Stimulated activated memory B cell treated with anti-CD40 and anti-IgM and Interleukin-4, amounts not matched to agents 10 μg/mL and 1 μg/mL and 100 μg/mL, for 72 hours (primary cell): Measurements from ENCODE around the gene LRRC7.
"Not testable (repeated sequence)": the region's sequence is repeated elsewhere in the genome, so short reads cannot be mapped to it uniquely, and the experiment has no call there.

Experiments
- ATAC-seq: fragments of 150-1000 bp; cut with Tn5 transposase; 2 replicates; pipeline ENCODE4 v1.10.0; 2021
- H3K27ac Mint-ChIP-seq: one replicate; pipeline ENCODE4 v1.8.0; 2022; ENCODE audit warnings: mild to moderate bottlenecking, mixed read lengths
- H3K27me3 Mint-ChIP-seq: one replicate; pipeline ENCODE4 v1.8.0; 2022; ENCODE audit warnings: mixed read lengths
- H3K36me3 Mint-ChIP-seq: one replicate; pipeline ENCODE4 v1.8.0; 2022; ENCODE audit warnings: mixed read lengths
- H3K4me1 Mint-ChIP-seq: one replicate; pipeline ENCODE4 v1.8.0; 2022; ENCODE audit warnings: mixed read lengths
- H3K4me3 Mint-ChIP-seq: one replicate; pipeline ENCODE4 v1.8.0; 2022; ENCODE audit warnings: mild to moderate bottlenecking, moderate library complexity, mixed read lengths
- H3K9me3 Mint-ChIP-seq: one replicate; pipeline ENCODE4 v1.8.0; 2022; ENCODE audit warnings: mixed read lengths

The LRRC7 gene

DNA sequence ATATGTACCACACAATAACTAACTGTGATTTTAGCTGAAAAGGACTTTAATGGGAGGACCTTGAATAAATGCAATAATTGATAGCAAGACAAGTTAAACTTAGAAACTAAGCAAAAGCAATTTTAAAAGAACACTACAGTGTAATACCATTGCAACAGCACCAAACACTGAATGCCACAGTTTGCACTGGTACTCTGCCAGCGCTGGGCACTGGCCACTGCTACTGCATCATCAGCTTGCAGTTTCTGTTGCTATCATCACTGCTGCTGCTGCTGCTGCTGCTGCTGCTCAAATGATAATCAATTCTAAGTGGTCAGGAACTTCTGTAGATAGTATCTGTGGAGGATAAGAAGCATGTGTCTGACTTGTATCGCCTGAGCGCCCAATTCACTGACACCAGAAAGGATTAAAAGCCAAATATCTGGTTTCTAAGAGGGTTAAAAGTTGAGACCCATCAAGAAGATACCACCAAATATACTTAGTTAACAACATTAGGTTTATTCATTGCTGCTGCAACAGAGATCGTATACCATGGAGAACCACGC lies 330.8 kb downstream of the LRRC7 start:
- Mint-ChIP-seq H3K36me3 (no peaks in the 10 kb centered on the region), H3K4me1 (no peaks in the 10 kb centered on the region), H3K4me3 (no peak overlapping the region), H3K9me3 (no peaks in the 10 kb centered on the region), H3K27me3 (no peaks in the 10 kb centered on the region), H3K27ac (no peak overlapping the region)
- no peak for ATAC-seq

DNA sequence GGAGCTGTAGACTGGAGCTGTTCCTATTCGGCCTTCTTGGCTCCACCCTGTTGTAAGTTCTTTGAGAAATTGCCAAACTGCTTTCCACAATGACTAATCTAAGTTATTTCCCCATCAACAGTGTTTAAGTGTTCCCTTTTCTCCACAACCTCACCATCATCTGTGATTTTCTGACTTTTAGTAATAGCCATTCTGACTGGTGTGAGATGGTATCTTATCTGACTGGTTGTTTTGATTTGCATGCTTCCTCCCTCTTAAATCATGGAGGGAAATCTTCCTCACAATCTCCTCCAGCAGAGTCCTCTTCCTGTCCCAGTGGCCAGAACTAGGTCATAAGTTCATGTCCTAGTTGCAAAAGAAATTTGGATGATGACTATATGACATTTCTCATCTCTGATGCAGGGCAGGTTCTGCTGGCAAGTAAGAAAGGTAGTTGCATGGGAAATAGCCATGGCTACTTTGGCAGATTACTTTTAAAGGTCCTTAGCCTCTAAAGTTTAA lies 343.6 kb downstream of the LRRC7 start:
- Mint-ChIP-seq H3K27me3 (no peaks in the 10 kb centered on the region), H3K27ac (no peak overlapping the region), H3K4me1 (no peaks in the 10 kb centered on the region), H3K9me3 (no peaks in the 10 kb centered on the region), H3K4me3 (no peak overlapping the region), H3K36me3 (no peaks in the 10 kb centered on the region)
- ATAC-seq = no peak

DNA sequence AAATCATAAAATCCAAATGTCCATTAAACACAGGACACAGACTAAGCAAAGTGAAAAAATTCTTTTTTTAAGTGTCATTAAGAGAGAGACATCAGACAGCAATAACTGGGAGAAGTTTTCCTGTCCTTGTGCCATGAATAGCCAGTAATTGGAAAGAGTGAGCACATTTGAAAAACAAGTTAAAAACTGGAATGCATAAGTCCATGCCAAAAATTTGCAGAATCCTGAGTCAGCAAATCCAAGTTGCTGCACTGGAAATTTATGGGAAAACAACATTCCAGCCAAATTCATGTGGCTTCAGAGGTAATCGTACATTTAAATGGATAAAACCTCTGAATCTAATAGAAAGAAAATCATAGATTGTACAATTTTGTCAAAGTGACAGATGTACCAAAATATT lies 346.3 kb downstream of the LRRC7 start:
- Mint-ChIP-seq H3K4me1 (no peaks in the 10 kb centered on the region), H3K4me3 (no peak overlapping the region), H3K27me3 (no peaks in the 10 kb centered on the region), H3K27ac (no peak overlapping the region), H3K9me3 (no peaks in the 10 kb centered on the region), H3K36me3 (no peaks in the 10 kb centered on the region)
- ATAC-seq = no peak

DNA sequence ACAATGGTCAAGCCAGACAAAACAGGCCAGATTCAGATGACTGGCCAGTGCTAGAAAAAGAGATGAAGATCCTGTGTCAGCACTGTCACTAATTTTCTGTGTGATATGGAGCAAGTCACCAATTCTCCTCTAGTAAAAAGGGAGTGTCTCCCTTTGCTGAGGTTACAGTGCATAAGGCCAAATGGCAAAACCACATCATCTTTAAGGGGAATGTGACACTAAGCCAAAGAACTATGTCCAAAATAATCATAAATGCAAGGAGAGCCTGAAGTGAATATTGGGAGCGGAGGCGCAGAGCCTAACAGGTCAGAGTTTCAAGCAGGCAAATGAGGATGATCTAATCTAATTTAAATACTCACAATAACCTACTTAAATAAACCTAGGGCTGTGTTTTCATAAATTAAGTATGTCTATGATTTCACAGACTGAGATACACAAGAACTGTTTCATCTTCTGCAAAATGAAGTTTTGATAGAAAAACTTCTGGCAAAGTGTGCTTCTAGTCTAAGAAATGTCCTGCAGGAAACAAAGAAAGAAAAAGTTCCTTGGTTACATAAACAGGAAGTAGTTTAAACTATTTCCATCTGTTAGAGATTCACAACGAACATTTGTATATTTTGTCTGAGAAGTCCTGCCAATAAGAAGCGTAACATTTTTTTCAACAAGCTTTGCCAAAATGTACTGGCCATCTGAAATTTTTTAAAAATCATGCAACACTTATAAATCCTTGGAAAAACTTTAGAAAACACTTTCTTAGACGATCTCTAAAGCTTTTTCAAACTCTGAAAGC lies 347.4 kb downstream of the LRRC7 start:
- no peaks in the 10 kb centered on the region for H3K9me3 Mint-ChIP-seq
- no peaks in the 10 kb centered on the region for H3K36me3 Mint-ChIP-seq
- no peaks in the 10 kb centered on the region for H3K4me1 Mint-ChIP-seq
- ATAC-seq = no peak
- H3K27me3 Mint-ChIP-seq = no peaks in the 10 kb centered on the region
- H3K4me3 Mint-ChIP-seq = no peak overlapping the region
- H3K27ac Mint-ChIP-seq = no peak overlapping the region

DNA sequence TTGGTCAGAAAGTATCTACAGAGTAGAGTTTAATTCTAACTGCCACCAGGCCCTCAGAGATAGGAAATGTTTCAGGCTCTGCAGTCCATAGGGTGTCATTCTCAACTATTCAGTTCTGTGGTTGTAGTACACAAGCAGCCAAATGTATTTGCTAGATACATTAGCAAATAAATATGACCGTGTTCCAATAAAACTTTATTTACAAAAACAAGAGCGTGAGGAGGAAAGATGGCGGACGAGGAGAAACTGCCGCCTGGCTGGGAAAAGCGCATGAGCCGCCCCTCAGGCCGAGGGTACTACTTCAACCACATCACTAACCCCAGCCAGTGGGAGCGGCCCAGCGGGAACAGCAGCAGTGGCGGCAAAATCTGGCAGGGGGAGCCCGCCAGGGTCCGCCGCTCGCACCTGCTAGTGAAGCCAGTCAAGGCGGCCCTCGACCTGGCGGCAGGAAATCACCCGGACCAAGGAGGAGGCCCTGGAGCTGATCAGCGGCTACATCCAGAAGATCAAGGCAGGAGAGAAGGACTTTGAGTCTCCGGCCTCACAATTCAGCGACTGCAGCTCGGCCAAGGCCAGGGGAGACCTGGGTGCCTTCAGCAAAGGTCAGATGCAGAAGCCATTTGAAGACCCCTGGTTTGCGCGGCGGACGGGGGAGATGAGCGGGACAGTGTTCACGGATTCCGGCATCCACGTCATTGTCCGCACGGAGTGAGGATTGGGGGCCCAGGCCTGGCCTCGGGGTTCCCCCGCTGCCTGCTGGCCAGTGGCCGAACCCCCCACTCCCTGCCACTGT lies 351.6 kb downstream of the LRRC7 start:
- ATAC-seq = no peak
- Mint-ChIP-seq H3K4me1 (no peaks in the 10 kb centered on the region), H3K36me3 (no peaks in the 10 kb centered on the region), H3K27me3 (no peaks in the 10 kb centered on the region), H3K27ac (no peak overlapping the region), H3K9me3 (peaks cover 5% of the 10 kb centered on the region), H3K4me3 (no peak overlapping the region)

DNA sequence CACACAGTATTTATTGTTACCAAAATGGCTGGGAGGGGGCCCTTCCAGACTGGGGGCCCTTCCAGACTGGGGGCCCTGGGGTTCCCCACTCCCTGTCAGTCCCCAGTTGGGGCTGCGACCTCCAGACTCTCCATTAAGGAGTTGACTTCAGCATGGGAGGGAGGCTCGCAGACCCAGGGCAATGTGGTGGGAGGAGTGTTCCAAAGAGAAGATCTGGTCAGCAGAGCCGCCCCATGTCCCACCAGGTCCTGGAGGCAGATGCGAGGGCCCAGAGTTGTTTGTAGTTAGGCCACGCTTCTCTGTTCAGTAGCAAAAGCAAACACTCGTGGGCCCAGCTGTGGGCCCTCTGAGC lies 352.2 kb downstream of the LRRC7 start:
- no peaks in the 10 kb centered on the region for H3K27me3 Mint-ChIP-seq

DNA sequence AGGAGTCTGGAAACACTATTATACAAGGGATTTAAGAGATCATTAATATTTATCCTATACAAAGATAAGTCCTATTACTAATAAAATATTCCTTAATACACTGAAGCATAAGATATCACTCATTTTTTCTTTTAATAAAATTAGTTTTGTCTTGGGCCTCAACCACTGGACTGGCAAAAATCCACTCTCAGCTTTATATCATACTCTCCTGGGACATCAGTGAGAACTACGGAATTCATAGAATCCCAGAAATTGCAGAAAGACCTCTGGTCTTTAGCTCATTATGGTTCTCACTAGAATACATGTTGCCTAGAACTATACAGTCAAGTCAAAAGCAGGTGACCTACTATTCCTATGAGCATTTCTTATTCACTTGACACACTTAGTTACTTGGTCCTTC lies 352.7 kb downstream of the LRRC7 start:
- H3K4me3 Mint-ChIP-seq = no peak overlapping the region
- no peak for ATAC-seq
- no peak overlapping the region for H3K27ac Mint-ChIP-seq
- no peaks in the 10 kb centered on the region for H3K36me3 Mint-ChIP-seq
- no peaks in the 10 kb centered on the region for H3K27me3 Mint-ChIP-seq
- H3K4me1 Mint-ChIP-seq = no peaks in the 10 kb centered on the region
- peaks cover 5% of the 10 kb centered on the region for H3K9me3 Mint-ChIP-seq

More for the DNA sequence above, 352.2 kb downstream of the LRRC7 start:
- no peak for ATAC-seq
- H3K4me3 Mint-ChIP-seq = no peak overlapping the region
- H3K27ac Mint-ChIP-seq = no peak overlapping the region
- H3K4me1 Mint-ChIP-seq = no peaks in the 10 kb centered on the region
- no peaks in the 10 kb centered on the region for H3K36me3 Mint-ChIP-seq
- peaks cover 5% of the 10 kb centered on the region for H3K9me3 Mint-ChIP-seq

DNA sequence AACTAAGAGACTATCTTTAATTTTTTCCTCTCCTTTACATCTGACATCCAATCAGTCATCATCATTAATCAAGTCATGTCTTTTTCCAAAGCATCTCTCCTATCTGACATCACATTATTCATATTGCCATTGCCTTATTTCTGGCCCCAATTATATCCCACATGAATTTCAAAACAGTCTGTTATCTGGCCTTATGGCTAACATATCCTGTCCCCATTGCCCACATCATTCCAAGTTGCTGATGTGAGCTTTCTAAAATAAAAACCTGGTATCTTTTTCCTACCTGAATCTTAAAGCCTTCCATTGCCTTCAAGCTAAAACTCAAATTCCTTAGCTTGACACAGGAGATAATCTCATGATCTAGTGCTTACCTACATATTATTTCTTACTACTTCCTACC lies 353.8 kb downstream of the LRRC7 start:
- Mint-ChIP-seq H3K4me1 (no peaks in the 10 kb centered on the region), H3K9me3 (peaks cover 5% of the 10 kb centered on the region), H3K27ac (no peak overlapping the region)

DNA sequence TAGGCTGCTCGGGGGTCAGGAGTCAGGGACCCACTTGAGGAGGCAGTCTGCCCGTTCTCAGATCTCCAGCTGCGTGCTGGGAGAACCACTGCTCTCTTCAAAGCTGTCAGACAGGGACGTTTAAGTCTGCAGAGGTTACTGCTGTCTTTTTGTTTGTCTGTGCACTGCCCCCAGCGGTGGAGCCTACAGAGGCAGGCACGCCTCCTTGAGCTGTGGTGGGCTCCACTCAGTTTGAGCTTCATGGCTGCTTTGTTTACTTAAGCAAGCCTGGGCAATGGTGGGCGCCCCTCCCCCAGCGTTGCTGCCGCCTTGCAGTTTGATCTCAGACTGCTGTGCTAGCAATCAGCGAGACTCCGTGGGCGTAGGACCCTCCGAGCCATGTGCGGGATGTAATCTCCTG lies 360.5 kb downstream of the LRRC7 start:
- H3K9me3 Mint-ChIP-seq = peaks cover 15% of the 10 kb centered on the region
- ATAC-seq, H3K36me3 Mint-ChIP-seq, H3K4me3 Mint-ChIP-seq, H3K27ac Mint-ChIP-seq, H3K4me1 Mint-ChIP-seq, H3K27me3 Mint-ChIP-seq: not testable (repeated sequence)

More for the DNA sequence above, 353.8 kb downstream of the LRRC7 start:
- no peak for ATAC-seq
- H3K27me3 Mint-ChIP-seq = no peaks in the 10 kb centered on the region
- H3K4me3 Mint-ChIP-seq = no peak overlapping the region
- no peaks in the 10 kb centered on the region for H3K36me3 Mint-ChIP-seq

DNA sequence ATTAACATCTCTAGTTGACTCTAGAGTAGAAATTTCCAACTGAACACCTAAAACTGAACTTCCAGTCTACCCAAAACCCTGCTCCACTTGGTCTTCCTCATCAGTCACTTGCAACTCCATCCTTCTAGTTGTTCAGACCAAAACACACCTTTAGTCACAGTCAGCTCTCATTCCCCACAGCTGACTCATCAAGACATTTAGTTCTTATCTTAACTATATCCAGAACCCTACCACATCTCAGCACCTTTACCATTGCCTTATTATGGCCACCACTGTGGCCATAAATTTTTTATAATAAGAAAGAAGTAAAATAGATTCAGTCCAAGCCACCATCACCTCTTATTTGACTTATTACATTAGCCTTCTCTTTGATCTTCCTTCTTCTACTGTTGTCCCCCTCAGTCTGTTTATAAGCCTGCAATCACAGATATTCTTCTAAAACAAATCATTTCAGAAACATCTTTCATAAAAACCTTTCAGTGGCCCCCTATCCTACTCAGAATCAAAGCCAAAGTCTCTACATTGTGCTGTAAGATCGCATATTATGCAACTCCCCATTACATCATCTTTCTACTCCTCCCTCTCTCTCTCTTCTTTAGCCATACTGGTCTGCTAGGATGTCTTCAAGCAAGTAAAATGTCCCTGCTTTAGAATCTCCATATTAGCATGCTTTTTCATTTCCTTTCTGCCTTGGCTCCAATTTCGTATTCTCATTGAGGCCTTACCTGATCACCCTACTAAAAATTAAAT lies 361.8 kb downstream of the LRRC7 start:
- H3K4me3 Mint-ChIP-seq = no peak overlapping the region

DNA sequence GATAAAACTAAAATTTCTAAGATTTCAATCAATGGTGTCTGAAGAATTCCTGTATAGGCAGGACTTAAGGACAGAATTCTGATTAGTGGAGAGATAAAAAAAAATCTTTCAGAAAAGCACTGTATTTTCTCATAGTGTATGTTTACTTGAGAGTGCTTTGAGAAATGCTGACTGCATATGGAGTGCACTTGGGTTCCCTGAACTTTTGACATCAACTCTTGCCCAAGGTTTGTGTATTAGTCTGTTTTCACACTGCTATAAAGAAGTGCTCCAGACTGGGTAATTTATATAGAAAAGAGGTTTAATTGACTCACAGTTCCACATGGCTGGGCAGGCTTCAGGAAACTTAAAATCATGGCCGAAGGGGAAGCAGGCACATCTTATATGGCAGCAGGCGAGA lies 362.7 kb downstream of the LRRC7 start:
- Mint-ChIP-seq H3K4me1 (no peaks in the 10 kb centered on the region), H3K36me3 (no peaks in the 10 kb centered on the region), H3K27me3 (no peaks in the 10 kb centered on the region), H3K27ac (no peak overlapping the region), H3K4me3 (no peak overlapping the region), H3K9me3 (peaks cover 15% of the 10 kb centered on the region)
- no peak for ATAC-seq

More for the DNA sequence above, 361.8 kb downstream of the LRRC7 start:
- H3K9me3 Mint-ChIP-seq = peaks cover 15% of the 10 kb centered on the region
- H3K4me1 Mint-ChIP-seq = no peaks in the 10 kb centered on the region
- no peaks in the 10 kb centered on the region for H3K36me3 Mint-ChIP-seq
- H3K27ac Mint-ChIP-seq = no peak overlapping the region
- no peaks in the 10 kb centered on the region for H3K27me3 Mint-ChIP-seq
- ATAC-seq = no peak

DNA sequence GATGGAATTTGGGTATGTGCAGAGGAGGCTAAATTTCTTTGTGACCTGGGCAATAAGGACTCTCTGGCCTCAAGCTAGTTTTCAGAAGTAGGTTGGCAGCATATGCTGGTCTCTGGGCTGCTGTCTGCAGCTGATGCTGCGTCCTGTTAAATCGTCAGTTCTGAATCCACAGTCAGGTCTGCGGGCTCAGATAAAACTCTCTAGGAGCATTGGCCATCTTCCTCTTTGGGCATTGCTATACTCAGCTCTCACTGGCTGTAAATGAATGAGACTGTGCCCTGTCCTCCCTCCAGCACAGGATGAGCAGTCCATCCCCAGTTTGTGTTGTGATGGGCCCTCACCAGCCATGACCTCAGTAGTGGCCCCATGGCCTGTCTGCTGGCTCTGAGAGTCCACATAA lies 365.0 kb downstream of the LRRC7 start:
- ATAC-seq = no peak
- Mint-ChIP-seq H3K27me3 (no peaks in the 10 kb centered on the region), H3K9me3 (peaks cover 11% of the 10 kb centered on the region), H3K4me3 (no peak overlapping the region), H3K36me3 (no peaks in the 10 kb centered on the region), H3K4me1 (no peaks in the 10 kb centered on the region), H3K27ac (no peak overlapping the region)

DNA sequence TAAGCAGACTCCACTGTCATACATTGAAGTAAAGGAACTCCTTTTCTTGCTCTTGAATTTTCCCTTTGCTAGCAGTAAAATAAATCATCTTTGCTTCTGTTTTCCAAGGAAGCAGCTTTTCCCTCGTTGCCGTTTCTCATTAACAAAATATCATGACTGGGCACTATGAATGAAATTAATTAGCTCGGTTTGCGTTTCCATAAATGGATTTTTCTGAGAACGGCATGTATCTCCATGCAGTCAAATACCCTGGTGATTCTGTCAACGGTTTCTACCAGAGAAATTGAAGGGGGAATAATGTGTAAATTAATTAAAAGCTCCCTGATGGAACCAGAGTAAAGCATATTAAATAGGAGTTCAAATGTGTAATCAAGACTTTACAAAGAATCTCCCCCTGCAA lies 372.5 kb downstream of the LRRC7 start:
- Mint-ChIP-seq H3K27ac (no peak overlapping the region), H3K27me3 (no peaks in the 10 kb centered on the region), H3K36me3 (no peaks in the 10 kb centered on the region), H3K4me3 (no peak overlapping the region), H3K4me1 (no peaks in the 10 kb centered on the region), H3K9me3 (peaks cover 5% of the 10 kb centered on the region)
- no peak for ATAC-seq

DNA sequence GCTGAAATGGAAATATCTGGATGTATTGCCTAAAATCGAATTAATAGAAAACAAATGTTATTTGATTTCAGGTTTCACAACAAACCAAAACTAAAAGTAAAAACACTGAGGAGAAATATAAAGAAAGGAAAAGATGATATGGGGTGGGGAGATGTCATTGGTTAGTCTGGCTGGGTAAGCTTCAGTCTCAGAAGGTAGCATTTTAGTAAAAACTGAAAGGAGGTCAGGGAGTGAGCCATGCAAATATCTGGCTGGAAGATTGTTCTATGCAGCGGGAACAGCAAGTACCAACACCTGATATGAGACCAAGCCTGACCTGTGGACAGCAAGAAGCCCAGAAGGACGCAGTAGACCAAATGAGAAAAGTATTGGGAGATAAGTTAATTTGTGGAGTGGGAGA lies 373.1 kb downstream of the LRRC7 start:
- ATAC-seq = no peak
- Mint-ChIP-seq H3K36me3 (no peaks in the 10 kb centered on the region), H3K9me3 (peaks cover 6% of the 10 kb centered on the region)

DNA sequence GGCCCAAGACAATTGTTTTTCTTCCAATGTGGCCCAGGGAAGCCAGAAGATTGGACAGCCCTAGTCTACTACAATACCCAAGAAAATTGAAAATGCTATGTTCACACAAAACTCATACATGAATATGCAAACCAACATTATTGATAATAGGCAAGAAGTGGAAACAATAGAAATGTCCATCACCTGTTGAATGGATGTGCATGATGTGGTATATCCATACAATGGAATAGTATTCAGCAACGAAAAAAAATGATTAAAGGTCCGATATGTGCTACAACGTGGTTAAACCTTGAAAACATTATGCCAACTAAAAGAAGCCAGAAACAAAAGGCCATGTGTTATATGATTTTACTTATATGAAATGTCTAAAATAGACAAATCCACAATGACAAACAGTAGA lies 375.3 kb downstream of the LRRC7 start:
- Mint-ChIP-seq H3K36me3 (no peaks in the 10 kb centered on the region), H3K4me1 (no peaks in the 10 kb centered on the region), H3K27ac (no peak overlapping the region), H3K4me3 (no peak overlapping the region), H3K27me3 (no peaks in the 10 kb centered on the region), H3K9me3 (peaks cover 9% of the 10 kb centered on the region)
- ATAC-seq = no peak

More for the DNA sequence above, 373.1 kb downstream of the LRRC7 start:
- Mint-ChIP-seq H3K27ac (no peak overlapping the region), H3K27me3 (no peaks in the 10 kb centered on the region), H3K4me1 (no peaks in the 10 kb centered on the region), H3K4me3 (no peak overlapping the region)
